HG02610 (cell line): ENCODE measurements around the gene SC5D.

Experiments used
- ATAC-seq: cut with Tn5 transposase; IDR thresholded peaks from one replicate; pipeline ENCODE4 v1.9.1; 2021; ENCODE audit warnings: mild to moderate bottlenecking, moderate library complexity; ENCODE audit not compliant: unreplicated experiment

The SC5D gene

GRCh38 chr11:121291896-121292494, 576 bp upstream of the SC5D start:
- ATAC-seq, result peak; percentile 20

DNA sequence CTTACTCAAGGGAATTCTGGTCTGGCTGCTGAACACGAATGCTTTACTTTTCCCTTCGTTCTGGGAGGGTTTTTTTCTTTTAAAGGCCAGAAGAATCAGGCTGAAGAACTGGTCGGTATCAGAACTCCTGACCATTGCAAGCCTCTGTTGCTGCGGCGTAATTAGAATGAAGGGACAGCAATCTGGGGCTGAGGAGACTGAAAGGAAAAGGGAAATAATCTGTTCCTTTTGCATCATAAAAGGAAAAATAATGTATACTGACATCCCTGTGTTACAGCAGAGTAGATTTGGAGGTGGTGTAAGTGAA, 670 bp downstream of the SC5D start:
- no peak for ATAC-seq

GRCh38 chr11:121295246-121296029, 2.9 kb downstream of the SC5D start:
- no peak for ATAC-seq

DNA sequence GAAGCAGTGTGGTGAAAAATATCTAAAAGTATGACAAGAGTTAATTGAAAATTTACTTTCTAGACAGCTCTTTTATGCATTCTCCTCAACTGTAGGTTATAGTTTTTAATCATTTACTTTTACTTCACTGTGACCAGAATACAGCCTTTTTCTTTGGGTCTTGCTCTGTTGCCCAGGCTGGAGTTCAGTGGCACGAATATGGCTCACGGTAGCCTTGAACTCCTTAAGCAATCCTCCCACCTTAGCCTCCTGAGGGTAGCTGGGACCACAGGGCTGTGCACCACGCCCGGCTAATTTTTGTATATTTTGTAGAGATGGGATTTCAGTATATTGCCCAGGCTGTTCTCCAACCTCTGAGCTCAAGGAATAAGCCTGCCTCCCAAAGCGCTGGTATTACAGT, 5.3 kb downstream of the SC5D start:
- no peak for ATAC-seq

DNA sequence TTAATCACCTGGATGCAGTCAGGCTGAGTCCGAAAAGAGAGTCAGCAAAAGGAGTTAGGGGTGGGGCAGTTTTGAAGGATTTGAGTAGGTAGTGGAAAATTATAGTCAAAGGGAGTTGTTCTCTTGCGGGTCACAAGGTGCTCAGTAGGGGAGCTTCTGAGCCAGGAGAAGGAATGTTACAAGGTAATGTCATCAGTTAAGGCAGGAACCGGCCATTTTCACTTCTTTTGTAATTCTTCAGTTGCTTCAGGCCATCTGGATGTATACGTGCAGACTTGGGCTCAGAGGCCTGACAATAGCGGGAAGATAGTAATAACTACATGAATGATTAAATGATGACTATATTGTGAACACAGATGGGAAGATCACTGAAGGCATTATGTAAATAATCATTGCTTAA, 6.2 kb downstream of the SC5D start:
- no peak for ATAC-seq

GRCh38 chr11:121299417-121299816, 6.8 kb downstream of the SC5D start:
- no peak for ATAC-seq

DNA sequence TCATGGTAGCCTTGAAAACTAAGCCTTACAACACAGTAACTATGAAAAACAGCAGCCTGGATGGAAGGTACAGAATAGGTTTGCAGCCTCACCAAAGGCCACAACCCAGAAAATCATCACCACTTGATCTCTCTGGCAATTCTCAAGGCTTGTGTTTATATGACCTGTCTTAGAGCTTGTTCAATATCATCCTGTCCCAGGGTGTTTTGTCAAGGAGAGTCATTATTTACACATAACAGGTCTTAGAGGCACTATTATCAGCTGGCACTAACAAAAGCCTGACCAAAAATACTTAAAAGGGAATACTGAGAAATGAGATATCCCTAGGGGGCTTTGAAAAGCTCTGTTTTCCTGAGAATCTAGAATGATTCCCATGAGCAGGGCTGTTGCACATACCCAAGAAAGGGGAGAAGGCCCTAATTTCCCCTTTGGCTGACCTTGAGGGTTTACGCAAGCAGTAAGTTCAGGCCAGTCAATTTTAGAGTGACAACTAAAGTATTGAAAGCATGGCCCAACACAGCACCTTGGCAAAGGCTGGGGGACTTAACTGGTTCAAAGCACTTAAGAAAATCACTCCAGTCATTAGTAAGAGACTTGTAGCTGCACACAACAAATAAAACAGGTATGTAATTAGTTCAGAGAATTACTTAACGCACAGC, 7.9 kb downstream of the SC5D start:
- ATAC-seq, result no peak

GRCh38 chr11:121300972-121301699, 8.6 kb downstream of the SC5D start:
- no peak for ATAC-seq

DNA sequence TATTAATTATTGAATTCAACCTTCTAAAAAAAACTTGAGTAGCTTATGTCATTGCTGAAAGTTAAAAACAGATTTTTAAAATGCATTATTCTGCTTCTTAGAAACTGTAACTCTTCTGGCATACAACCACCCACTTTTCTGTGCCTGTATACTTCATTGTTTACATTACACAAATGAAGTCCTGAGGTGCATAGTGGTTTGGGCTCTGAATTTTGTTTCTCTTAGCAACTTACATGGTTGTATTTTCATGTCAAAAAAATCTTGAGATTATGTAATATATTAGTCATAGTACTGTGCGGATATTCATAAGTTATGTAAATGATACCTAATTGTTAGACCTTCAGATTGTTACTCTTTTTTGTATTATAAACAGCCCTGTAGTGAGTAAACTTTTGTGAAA, 12.2 kb downstream of the SC5D start:
- ATAC-seq, result no peak

GRCh38 chr11:121308816-121309215, 16.2 kb downstream of the SC5D start:
- no peak for ATAC-seq

GRCh38 chr11:121309688-121310087, 17.1 kb downstream of the SC5D start:
- peak; percentile 83 for ATAC-seq

- no peak for ATAC-seq
These were observed 18.3 kb downstream of the SC5D start for GRCh38 chr11:121310908-121311307.

GRCh38 chr11:121311373-121311772, 18.8 kb downstream of the SC5D start:
- ATAC-seq, result no peak

DNA sequence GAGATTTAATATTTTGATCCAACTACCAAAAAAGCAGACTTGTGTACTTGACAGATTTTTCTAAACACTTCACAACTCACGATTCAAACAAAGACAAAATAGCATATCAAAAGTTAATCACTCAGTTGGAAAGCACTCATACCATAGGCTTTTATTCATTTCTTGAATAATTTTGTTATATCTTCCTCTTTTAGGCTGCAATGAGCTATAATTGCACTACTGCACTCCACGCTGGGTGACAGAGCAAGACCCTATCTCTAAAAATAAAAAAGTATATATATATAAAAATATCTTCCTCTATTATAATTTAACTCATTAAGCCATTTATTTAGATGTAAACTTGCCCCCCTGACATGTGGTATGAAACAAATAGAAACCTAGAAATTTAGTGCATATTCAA, 19.9 kb downstream of the SC5D start:
- no peak for ATAC-seq

GRCh38 chr11:121318848-121319834, 26.6 kb downstream of the SC5D start:
- ATAC-seq, result peak; percentile 49

- ATAC-seq, result peak; percentile 61
These were observed 29.2 kb downstream of the SC5D start for GRCh38 chr11:121321614-121322243.

DNA sequence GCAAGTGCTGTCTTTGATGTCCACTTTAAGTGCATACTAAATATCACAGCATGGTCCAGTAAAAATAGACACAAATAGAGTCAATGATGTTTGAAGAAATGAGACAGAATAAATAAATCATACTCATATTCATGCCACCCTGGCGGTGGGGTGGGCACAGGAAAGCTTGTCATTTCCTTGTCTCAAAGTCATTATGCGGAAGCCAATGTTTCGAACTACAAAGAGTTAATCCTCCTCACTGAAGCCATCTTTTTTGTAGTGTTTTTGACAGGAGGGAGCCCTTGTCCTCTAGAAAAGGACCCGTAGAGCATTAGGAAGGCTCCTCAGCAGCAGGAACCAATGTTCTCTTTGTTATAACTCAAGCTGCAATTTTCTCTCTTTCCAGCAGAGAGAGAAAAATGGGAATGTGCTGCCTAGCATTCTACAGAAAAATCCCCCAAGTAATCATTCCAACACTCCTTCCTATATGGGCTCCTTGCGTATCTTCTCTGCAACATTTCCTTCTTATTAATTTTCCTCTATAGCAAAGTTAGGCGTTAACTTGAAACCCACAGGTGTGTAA, 30.6 kb downstream of the SC5D start:
- no peak for ATAC-seq

DNA sequence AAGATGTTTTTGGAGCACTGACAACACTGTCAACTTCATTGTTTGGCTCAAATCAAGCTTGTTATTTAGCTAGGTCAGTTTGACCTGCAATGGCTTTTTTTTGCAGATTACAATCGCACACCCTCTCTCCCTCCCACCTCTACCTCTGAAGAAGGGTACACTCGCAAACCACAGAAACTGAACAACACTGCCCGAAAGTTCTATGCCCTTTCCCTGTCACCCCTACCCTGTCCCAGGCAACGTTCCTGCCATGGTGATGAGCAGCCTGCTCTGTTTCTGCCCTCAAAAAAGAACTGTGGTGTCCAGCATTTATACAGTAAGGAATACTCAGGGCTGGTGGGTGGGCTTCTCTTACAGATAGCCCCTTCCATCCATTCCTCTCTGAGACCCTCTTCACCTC, 33.7 kb downstream of the SC5D start:
- no peak for ATAC-seq

- no peak for ATAC-seq
These were observed 35.0 kb downstream of the SC5D start for GRCh38 chr11:121327553-121327952.
